Stimulated activated CD8-positive, alpha-beta memory T cell treated with anti-CD3 and anti-CD28 coated beads, Interleukin-12 subunit alpha, Interleukin-12 subunit beta, amount 100 ng/mL, for 24 hours (primary cell): Measurements from ENCODE around the gene BMP2.

Source experiments
- DNase-seq: peaks from one replicate; pipeline ENCODE4 v3.0.0-alpha.2; 2020; ENCODE audit errors: extremely low read depth

The BMP2 gene

DNA sequence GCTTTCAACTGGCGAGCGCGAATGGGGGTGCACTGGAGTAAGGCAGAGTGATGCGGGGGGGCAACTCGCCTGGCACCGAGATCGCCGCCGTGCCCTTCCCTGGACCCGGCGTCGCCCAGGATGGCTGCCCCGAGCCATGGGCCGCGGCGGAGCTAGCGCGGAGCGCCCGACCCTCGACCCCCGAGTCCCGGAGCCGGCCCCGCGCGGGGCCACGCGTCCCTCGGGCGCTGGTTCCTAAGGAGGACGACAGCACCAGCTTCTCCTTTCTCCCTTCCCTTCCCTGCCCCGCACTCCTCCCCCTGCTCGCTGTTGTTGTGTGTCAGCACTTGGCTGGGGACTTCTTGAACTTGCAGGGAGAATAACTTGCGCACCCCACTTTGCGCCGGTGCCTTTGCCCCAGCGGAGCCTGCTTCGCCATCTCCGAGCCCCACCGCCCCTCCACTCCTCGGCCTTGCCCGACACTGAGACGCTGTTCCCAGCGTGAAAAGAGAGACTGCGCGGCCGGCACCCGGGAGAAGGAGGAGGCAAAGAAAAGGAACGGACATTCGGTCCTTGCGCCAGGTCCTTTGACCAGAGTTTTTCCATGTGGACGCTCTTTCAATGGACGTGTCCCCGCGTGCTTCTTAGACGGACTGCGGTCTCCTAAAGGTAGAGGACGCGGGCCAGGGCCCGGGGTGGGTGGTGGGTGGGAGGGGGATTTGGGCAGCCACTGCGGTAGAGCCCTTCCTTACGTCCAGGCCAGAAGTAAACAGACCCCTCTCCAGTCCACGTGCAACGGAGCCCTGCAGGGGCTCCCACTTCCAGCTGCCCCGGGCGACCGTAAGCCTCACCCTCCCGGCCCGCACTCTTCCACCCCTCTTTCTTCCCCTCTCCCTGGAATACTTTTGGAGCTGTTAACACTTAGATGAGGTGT, 998 bp downstream of the BMP2 start:
- DNase-seq = no peak

DNA sequence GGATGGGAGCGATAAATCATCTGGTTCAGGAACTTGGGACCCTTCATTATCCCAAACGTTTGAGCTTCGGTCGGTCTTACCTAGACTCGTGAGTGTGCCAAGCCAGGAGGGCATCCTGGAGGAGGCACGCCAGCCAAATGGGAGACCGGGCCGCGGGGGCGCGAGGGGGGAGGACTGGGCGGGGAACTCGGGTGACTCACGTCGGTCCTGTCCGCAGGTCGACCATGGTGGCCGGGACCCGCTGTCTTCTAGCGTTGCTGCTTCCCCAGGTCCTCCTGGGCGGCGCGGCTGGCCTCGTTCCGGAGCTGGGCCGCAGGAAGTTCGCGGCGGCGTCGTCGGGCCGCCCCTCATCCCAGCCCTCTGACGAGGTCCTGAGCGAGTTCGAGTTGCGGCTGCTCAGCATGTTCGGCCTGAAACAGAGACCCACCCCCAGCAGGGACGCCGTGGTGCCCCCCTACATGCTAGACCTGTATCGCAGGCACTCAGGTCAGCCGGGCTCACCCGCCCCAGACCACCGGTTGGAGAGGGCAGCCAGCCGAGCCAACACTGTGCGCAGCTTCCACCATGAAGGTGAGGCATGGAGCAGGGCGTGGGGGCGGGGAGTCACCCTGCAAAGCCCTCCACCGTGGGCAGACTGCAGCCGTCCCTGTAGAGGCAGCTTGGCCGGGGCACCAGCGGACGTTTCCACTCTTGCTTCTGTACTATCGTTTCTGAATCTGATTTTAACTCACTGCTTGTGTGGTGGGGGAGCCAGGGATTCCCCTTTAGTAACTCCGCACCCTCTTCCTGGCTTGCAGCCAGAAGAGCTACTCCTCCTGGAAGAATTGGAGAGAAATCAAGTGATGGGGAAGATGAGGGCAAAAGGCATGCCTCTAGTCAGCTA, 2.7 kb downstream of the BMP2 start:
- DNase-seq = no peak

DNA sequence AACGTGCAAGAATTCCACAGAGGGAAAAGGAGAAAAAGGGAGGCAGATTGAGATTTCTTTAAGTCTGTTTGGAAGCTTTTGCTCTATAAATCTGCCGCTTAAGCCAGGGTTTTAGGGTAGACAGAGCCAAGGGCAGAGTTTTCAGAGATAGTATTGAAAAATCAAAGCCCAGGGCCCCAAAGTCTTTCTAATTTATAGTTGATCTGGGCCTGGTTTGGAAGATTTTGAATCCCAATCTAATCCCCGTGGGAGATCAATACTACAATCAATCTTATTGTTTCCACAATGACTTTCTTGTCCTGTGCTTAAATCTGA, 3.3 kb downstream of the BMP2 start:
- no peak for DNase-seq

DNA sequence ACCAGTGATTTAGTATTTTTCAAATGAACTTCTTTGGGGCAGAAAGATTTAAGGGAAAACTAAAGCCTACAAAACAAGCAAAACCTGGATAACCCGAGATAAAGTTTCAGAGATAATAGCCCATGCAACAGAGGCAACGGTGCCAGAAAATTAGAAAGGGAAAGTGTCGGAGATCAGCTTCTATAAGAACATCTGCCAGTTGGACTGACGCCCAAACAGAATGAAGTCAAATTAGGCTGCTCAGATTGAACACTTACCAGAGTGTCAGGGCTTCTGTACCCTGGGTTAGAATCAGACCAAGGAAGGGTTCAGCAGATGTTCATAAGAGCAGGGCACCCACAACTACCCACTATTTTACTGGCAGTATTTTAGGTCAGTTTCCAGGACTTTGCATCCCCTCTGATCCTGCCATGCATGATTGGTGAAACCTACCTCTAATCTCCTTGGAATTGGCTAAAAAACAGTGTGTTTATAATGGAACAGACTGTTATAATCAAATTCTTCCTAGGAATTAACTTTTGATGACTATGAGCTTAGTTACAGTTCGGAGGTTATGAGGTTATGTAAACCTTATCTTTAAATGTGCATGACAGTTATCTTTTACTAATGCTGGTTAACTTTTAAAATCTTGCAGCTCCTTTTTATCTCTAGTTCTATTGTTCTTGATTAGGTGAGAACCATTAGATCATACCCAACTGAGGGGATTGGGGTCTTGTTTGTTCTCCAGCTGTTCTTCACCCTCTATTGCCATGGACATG, 13.1 kb downstream of the BMP2 start:
- DNase-seq = no peak

DNA sequence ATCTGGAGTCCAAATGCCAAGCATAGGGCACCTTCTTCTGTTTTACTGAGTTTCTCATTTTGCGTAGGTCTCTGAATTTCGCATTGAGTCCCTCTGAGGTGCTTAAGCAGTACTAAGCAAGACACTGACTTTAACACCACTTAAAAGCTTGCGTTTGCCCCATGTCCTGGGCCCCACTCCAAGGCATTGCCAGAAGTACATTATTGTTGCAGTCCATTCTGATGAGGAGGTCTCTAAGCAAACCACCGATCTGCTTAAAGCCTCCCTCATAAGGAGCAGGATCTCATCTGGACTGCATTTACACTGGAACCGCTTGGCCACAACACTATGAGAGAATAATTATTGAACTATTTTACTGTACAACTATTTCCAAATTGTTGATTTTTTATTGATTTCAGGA, 16.3 kb downstream of the BMP2 start:
- DNase-seq = no peak

DNA sequence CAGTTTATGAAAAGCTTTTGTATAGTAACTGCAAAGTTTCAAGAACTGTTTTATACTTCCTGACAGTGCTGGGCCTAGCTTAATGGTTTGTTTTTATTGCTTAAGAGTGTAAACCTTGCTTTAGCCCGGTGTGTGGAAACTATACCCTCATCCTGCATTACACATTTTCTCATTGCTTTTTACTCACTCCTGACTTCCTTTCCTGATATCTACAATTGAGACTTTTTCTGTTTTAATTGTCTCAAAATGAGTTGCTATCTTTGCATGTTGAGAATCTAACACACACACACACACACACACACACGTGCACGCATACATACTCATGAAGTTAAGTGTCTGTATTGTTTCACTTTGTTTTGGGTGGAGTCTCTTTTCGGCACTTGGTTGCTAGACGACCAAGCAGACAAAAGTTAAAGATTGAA, 16.7 kb downstream of the BMP2 start:
- no peak for DNase-seq

DNA sequence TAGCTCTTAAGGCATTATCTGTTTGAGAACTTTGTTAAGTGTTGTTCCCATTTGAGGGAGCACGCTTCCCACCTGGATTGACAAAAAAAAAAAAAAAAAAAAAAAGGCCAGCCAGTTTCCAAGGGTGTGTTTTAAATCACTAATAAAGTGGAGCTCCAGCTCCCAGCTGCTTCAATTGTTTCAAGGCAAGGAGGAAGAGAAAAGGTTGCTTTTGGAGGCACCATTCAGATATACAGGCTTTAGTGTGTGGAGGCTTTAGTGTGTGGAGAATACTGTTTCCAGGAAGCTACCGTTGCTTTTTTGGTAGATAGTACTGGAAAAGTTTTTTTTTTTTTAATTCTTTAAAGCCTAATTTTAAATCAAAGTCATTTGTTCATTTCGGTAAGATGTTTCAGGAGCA, 17.3 kb downstream of the BMP2 start:
- DNase-seq = no peak

DNA sequence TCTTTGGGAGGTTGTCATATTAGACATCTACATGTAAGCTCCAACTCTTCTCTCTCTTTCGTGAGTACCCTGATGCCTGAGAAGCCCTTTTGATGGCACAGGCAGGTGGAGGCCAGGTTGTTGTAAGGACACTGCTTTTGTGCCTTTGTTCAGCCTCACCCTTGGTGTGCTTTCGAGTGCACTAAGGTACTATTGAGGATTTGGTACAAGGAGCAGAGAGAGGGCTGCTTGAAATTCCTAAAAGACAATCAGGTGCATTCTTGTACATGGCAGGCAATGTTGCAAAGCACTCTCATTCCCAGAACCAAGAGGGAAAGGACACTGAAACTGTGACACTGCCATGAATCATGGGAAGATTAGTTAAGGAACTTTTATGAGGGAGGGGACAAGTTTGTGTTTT, 19.1 kb downstream of the BMP2 start:
- no peak for DNase-seq

DNA sequence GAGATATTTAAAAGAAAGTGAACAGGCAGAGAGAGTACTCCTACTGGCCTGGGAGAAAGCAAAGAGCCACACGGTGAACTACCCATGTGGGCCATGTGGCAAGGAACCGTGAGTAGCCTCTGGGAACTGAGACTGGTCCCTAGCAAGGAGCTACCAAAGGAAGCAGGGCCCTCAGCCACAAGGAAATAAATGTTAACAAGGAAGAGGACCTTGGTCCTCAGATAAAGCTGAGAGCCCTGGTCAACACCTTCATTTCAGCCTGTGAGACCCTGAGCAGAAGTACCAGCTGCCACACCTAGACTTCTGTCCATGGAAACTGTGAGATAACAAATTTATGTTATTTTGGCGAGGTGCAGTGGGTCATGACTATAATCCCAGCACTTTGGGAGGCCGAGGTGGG, 25.3 kb downstream of the BMP2 start:
- DNase-seq = no peak

DNA sequence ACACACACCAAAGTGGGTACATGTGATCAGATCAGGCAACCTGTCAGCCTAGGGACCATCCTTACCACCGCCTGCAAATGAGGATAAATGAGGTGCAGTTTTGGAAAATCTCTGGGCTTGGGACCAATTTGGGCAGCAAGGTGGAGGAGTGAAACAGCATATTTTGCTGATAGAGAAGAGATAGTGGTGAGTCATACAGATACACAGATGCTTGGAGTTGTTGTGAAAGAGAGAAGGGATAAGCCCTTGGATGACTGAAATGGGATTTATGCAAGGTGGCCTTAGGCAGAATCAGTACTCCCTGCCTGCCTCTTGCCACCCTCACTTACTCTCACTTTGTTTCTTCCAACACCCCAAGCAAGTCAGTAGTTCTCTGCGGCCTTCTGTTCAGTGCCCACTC, 34.7 kb downstream of the BMP2 start:
- no peak for DNase-seq

DNA sequence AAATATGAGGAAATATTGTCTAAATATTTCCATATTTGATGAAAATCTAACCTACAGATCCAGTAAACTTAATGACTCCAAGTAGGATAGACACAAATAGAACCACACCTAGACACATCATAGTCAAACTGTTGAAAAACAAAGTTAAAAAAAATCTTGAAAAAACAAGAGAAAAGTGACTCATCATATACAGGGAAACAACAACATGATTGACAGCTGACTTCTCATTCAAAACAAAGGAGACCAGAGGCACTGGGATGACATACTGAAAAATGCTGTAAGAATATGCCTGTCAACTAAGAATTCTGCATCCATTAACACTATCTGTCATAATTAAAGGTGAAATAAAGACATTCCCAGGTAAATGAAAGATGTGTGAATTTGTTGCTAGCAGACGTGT, 38.8 kb downstream of the BMP2 start:
- no peak for DNase-seq

DNA sequence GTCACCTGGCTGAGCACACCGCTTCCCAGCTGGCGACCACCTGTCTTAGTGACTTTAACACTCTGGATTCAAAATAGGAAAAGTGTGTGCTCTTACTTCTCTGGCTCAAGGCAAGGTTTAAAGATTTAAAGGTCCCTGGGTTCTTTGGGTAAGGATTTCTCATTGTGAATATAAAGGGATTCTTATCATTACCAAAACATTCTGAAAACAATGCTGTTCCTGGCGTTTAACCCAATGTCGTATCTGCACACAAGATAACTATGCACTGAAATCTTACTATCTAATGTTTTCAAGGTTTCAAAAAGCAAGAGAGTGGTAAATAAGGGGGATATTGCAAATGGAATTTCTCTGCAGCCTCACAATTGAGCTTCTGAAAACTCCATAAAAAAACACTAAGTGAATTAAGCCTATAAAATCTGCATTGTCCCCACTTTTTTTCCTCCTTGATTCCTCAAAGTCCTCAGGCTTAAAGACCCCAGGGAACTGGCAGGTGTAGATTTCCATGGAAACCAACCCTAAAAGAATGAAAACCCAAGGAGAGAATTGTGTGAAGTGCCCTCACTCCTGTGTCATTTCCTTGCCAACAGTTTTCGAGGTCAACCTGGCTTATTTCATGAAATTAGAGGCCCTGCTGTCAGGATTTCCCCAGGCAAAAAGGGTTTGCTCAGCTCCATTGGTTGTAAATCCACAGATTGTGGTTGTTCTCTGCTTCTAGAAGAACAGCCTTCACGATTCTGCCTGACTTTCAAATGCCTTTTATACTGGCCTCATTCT, 44.0 kb downstream of the BMP2 start:
- DNase-seq = no peak

DNA sequence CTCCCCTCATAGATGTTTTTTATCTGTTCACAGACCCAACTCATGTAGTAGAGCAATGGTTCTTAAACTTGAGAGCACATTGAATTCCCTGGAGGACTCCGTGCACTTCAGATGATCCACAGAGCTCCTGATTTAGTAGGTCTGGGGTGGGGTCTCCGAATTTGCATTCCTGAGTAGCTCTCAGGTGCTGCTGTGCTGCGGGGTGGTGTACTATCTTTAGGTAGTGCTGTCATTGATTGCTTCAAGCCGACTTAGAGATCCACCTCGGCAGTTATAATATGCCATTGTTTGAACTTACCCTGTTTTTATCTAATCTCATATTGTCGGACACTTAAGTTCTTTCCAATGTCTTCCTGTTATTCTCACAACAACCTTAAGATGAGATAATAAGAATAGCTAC, 45.0 kb downstream of the BMP2 start:
- no peak for DNase-seq

DNA sequence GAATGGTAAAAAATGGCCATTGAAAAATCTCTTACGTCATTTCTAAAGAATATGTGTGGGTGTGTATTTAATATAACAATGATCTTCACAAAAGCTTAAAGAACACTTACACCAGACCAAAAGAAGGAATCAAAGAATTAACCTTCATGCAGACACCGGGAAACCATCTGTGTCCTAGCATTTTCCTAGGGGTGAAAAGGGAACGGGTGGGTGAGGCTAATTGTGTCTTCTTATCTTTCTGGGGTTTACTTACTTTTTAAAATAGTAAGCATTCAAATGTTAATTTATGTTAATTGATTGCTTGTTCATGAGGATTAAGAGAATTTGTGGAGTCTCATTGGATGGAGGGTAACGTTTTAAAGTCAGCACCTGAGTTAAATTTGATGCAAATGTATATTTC, 47.5 kb downstream of the BMP2 start:
- DNase-seq = no peak

DNA sequence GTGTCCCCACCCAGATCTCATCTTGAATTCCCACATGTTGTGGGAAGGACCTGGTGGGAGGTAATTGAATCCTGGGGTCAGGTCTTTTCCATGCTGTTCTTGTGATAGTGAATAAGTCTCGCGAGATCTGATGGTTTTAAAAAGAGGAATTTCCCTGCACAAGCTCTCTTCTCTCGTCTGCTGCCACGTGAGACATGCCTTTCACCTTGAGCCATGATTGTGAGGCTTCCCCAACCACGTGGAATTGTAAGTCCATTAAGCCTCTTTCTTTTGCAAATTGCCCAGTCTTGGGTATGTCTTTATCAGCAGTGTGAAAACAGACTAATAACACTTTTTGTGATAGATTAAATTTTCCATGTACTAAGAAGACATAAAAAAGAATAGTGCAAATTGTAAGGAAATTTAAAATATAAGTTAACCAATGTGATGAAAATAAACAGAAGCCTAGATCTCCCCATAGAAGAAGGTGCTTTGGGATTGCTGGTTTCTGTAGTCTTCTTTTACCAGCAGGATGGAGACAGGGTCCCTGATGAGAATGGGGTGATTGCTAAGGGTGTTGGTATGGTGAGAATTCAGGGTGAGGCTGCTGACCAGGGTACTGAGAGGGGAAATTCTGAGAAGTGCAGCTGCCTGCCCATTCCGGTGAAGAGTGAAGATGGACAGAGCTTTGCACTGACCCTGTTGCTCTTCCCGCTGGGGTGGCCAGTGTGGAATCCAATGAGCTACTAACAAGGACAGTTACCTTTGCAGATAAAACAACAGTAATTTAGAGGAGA, 50.7 kb downstream of the BMP2 start:
- no peak for DNase-seq

DNA sequence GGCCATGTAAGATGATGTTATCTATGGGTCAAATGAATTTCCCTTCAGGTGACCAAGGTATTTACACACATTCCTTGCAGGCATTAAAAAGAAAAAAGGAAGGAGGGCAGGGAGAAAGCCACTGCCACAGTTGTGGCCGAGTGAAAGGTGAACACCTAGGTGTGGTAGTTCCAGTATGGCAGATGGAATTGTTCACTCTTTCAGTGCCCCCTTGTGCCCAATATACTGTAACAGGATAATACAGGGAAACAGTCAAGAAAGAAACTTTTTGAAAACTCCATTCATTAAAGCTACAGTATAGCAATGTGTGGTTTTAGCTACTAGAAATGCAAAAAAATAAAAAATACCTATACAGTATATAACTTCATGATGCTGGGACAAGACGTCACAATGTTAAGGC, 52.1 kb downstream of the BMP2 start:
- DNase-seq = no peak

DNA sequence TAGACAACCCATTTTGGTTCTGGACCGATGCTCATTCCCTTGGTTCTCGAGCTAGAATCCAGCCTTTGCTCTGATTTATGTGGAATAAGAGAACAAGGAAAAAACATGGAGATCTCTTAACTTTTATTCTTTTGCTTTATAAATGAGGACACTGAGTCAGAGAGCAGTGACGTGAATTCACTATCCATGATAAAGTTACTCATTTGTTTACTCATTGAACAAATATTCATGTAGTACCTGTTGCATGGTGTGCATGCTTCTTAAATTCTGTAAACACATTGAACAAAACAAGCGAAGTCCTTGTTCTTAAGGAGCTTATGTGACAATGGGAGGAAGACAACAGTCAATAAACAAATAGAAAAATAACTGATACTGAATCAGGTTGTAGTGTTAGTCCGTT, 56.9 kb downstream of the BMP2 start:
- DNase-seq = no peak

DNA sequence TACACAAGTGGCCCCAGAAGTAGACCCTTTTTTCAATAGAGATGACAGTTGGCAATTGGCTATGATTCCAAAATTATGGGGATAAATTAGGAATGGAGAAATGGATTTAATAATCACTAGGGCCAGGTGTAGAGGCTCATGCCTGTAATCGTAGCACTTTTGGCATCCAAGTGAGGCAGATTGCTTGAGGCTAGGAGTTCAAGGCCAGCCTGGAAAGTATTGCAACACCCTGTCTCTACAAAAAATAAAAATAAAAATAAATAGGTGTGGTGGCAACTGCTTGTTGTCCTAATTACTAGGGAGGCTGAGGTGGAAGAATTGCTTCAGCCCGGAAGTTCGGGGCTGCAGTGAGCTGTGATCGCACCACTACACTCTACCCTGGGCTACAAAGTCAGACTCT, 60.0 kb downstream of the BMP2 start:
- DNase-seq = no peak

DNA sequence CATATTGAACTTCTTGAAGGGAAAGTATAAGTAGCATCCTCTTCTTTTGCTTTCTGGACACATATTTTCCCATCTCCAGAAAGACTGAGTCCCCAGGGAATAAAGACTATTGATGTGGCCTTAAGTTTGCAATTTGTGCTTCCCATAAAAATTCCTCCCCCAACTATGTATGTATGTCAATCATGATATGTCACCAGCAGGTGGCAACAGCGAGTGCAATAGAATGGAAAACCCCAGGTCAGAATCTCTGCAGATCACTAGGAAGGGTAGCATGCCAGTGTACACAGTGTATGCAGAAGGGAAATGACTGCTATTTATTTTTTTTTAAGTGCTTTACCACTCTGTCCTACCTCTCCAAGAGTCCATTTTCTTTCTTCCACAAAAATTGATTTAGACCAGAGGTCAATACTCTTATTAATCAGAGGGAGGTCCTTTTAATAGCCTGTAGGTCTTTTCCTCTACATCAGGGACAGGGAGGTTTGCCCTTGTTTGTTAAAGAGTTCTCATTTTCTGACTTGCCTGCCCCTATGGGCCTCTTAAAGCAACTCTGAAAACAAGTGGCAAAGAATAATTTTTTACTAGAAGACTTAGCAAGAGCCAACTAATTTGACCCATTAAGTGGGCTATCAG, 61.4 kb downstream of the BMP2 start:
- no peak for DNase-seq

DNA sequence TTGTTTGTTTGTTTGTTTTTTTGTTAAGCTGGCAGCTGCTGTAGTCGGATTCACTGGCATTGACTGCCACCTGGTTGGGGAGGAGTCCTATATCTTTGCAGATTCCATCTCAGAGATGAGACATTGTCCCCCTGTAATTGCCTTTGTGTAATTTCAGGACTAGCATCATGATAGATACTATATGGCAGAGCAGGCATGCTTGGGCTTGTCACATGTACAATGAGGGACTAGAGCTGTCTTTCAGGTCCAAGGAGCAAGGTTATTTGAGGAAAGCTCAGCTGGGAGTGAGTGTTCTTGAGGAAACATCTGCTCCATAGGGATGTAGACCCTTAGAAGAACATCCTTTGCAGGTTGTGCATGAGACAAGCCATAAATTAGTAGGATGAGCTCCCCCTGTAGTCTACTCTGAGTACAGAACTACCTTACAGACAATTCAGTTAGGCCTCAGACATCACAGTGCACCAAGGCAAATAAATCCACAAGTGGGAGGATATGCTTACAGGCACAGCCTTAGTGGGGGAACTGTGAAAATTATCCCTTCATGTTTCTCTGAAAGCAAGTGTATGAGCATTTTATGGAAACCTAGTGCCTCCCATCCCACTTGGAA, 62.1 kb downstream of the BMP2 start:
- DNase-seq = no peak
